HCT116 (cell line): ENCODE measurements around the gene NINJ2. TPM values are rescaled to one million over a fixed set of nuclear protein-coding genes. Genes with fewer than 3 reads are reported as not detected.
A peak's percentile ranks its signal among the peaks of the same experiment; 100 is the strongest.

Experiments
- ATAC-seq: fragments of 200-7000 bp; cut with Tn5 transposase; 2 replicates; pipeline ENCODE4 v1.9.1; 2020; ENCODE audit warnings: mild to moderate bottlenecking, moderate library complexity
- BruUV-seq: library from RNA; stranded (reverse); fragments of 400-500 nt; replicated peaks from 2 replicates; lab custom pipeline; 2021; lab: Mats Ljungman, UMichigan
- CTCF ChIA-PET: fragments of 300-600 bp; sonication (Branson Sonifier 250); formaldehyde crosslinking; loops from one replicate; lab custom pipeline; 2021; ENCODE audit warnings: antibody characterized with exemption; lab: Charles Lee
- POLR2A ChIA-PET: fragments of 300-600, 350-600 bp; sonication (Branson Sonifier 250); formaldehyde crosslinking; loops from one replicate; lab custom pipeline; 2021; ENCODE audit warnings: antibody characterized with exemption; lab: Charles Lee
- RAD21 ChIA-PET, 2 experiments: fragments of 300-600 bp; sonication (Branson Sonifier 250); formaldehyde crosslinking; loops; one replicate each; lab custom pipeline; 2023; ENCODE audit warnings: low total read pairs in 2 of 2; ENCODE audit not compliant: uncharacterized antibody in 2 of 2, unreplicated experiment in 2 of 2, low non-redundant PET in 1 of 2; lab: Charles Lee
- DNase-seq: peaks from one replicate; pipeline ENCODE4 v3.0.0-alpha.2; 2010; ENCODE audit warnings: low read depth, low spot score
- H2AFZ ChIP-seq: fragments of 200-600 bp; shearing (Covaris generic), sonication (generic); 2 replicates; pipeline ENCODE4 v1.6.1; 2017; ENCODE audit warnings: low read depth, mixed run types, mixed read lengths, antibody characterized with exemption, low read length; ENCODE audit not compliant: poor library complexity, severe bottlenecking
- H3K27ac ChIP-seq: 2 replicates; pipeline ENCODE4 v1.5.1; 2012; ENCODE audit warnings: low read depth, low read length
- H3K27me3 ChIP-seq: fragments of 200-600 bp; sonication (generic); 2 replicates; pipeline ENCODE4 v1.6.1; 2016; ENCODE audit warnings: mixed run types, low read length, mixed read lengths; ENCODE audit not compliant: insufficient read depth
- H3K36me3 ChIP-seq, 2 experiments: fragments of 200-500 bp in 1 of 2; fragments of 200-600 bp in 1 of 2; sonication (Bioruptor generic) in 1 of 2; sonication (generic) in 1 of 2; 2 replicates each; pipeline versions ENCODE4 v1.5.1 to v1.6.1; 2014 to 2016; ENCODE audit warnings: low read length in 2 of 2, inconsistent platforms in 1 of 2, mixed read lengths in 1 of 2, mixed run types in 1 of 2; ENCODE audit not compliant: insufficient read depth in 2 of 2, control insufficient read depth in 1 of 2
- H3K4me1 ChIP-seq, 2 experiments: fragments of 200-600 bp in 1 of 2; sonication (generic) in 1 of 2; 2 replicates each; pipeline versions ENCODE4 v1.5.1 to v1.6.1; 2012 to 2017; ENCODE audit warnings: low read length in 2 of 2, inconsistent platforms in 1 of 2, mild to moderate bottlenecking in 1 of 2, mixed read lengths in 1 of 2, mixed run types in 1 of 2, moderate library complexity in 1 of 2; ENCODE audit not compliant: insufficient read depth in 2 of 2, control insufficient read depth in 1 of 2
- H3K4me2 ChIP-seq: fragments of 200-600 bp; sonication (generic); 2 replicates; pipeline ENCODE4 v1.6.1; 2017; ENCODE audit warnings: mixed run types, low read length, mixed read lengths
- H3K4me3 ChIP-seq, 2 experiments: fragments of 200-600 bp in 1 of 2; sonication (generic) in 1 of 2; replicated peaks in 1 of 2; 2 replicates each; pipeline ENCODE4 v1.5.1; 2011 to 2016; ENCODE audit warnings: low read length in 2 of 2, control low read depth in 1 of 2, low read depth in 1 of 2, mild to moderate bottlenecking in 1 of 2, mixed read lengths in 1 of 2, mixed run types in 1 of 2
- H3K79me2 ChIP-seq: fragments of 200-600 bp; sonication (generic); 2 replicates; pipeline ENCODE4 v1.6.1; 2017; ENCODE audit warnings: mild to moderate bottlenecking, mixed run types, low read length, moderate library complexity, mixed read lengths; ENCODE audit not compliant: insufficient read depth
- H3K9ac ChIP-seq: fragments of 200-600 bp; sonication (generic); 2 replicates; pipeline ENCODE4 v1.6.1; 2016; ENCODE audit warnings: low read length, mixed read lengths
- H3K9me2 ChIP-seq: fragments of 200-600 bp; sonication (generic), shearing (Covaris generic); 2 replicates; pipeline ENCODE4 v1.6.1; 2017; ENCODE audit warnings: mixed run types, mild to moderate bottlenecking, moderate library complexity; ENCODE audit not compliant: insufficient read depth
- H3K9me3 ChIP-seq, 2 experiments: fragments of 200-500 bp in 1 of 2; fragments of 200-600 bp in 1 of 2; sonication (Bioruptor generic) in 1 of 2; sonication (generic) in 1 of 2; 2 replicates each; pipeline ENCODE4 v1.6.1; 2014 to 2017; ENCODE audit warnings: low read length in 2 of 2, mixed read lengths in 2 of 2, inconsistent platforms in 1 of 2, low read depth in 1 of 2, mild to moderate bottlenecking in 1 of 2, mixed run types in 1 of 2, moderate library complexity in 1 of 2; ENCODE audit not compliant: control insufficient read depth in 1 of 2, insufficient read depth in 1 of 2
- H4K20me1 ChIP-seq: fragments of 200-600 bp; sonication (generic), shearing (Covaris generic); 2 replicates; pipeline ENCODE4 v1.6.1; 2017; ENCODE audit warnings: mixed run types, mild to moderate bottlenecking, moderate library complexity; ENCODE audit not compliant: insufficient read depth
- EZH2 ChIP-seq: fragments of 200-600 bp; sonication (generic); IDR thresholded peaks from 2 replicates; pipeline ENCODE4 v1.6.1; 2017; ENCODE audit warnings: antibody characterized with exemption, mixed run types
- FOSL1 ChIP-seq: IDR thresholded peaks from 2 replicates; pipeline ENCODE4 v1.6.1; 2012; ENCODE audit warnings: low read depth
- JUND ChIP-seq: IDR thresholded peaks from 2 replicates; pipeline ENCODE4 v1.6.1; 2012
- POLR2AphosphoS5 ChIP-seq: IDR thresholded peaks from 2 replicates; pipeline ENCODE4 v1.6.1; 2011; ENCODE audit warnings: mild to moderate bottlenecking, low read depth, low read length, moderate library complexity
- ZFX ChIP-seq: fragments of 450-650 bp; IDR thresholded peaks from 2 replicates; pipeline ENCODE4 v1.6.1; 2017
- intact Hi-C: fragments of 100-400 bp; cut with micrococcal nuclease; formaldehyde crosslinking; loops from 2 replicates; pipeline ENCODE4 v1.10.0; 2022
- total RNA-seq: library from RNA; stranded (reverse); gene quantifications from one replicate; pipeline ENCODE4 v1.2.1, GENCODE V29; 2021; ENCODE audit not compliant: unreplicated experiment
- TF ChIP-seq, protein P1 (sequence below), 3 experiments: fragments of 200-600 bp in 1 of 3; sonication (generic) in 1 of 3; IDR thresholded peaks in 2 of 3; conservative IDR thresholded peaks in 1 of 3; 2 replicates each; pipeline ENCODE4 v1.5.1; 2012 to 2017; ENCODE audit warnings: low read depth in 2 of 3, low read length in 2 of 3, antibody characterized with exemption in 1 of 3, borderline replicate concordance in 1 of 3, control low read depth in 1 of 3, mild to moderate bottlenecking in 1 of 3, mixed read lengths in 1 of 3, mixed run types in 1 of 3, moderate library complexity in 1 of 3; ENCODE audit not compliant: insufficient read depth in 1 of 3

The NINJ2 gene
- total RNA-seq, 1 experiment from 2014 or later, result not detected

DNA sequence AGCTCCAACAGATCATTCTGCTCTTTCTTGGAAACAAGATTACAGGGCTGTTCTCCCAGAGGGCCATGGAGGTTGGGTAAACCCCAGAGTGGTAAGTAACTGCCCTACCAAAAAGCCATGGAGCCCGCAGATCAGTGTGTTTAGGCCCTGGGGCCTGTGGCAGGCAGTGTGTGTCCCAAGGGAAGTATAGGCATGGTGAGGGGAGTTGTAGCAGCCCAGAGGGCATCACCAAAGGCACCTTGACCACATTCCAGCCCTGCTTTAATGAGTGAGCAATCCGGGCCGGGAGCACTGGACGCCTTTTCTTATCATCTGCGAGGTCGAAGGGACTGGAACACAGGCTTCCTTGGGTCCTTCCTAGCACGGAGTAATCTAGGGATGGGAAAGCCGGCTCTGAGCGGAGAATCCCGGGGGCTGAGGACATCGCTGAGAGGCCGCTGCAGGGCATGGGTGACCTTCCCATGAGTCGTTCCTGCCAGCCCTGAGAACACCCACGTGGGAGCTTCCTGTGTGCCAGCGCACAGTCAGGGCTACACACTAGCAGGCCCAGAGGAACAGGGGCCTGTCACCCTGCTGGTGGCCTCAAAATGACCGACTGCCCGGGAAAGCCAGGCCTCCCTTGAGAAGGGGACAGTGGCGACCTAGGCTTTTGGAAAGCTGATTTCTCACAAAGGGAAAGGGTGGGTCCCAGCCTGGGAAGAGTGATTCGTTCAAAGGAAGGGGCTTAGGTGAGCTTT, 91.3 kb downstream of the NINJ2 start:
- Histone ChIP-seq H3K4me2 (peak overlapping the region; percentile 100), H3K9ac (peak overlapping the region; percentile 92), H3K9me2 (no peaks in the 10 kb centered on the region), H3K36me3 (no peaks in the 10 kb centered on the region), H3K27me3 (no peaks in the 10 kb centered on the region), H3K4me3 (peak overlapping the region; percentile 58 to 81), H2AFZ (no peak overlapping the region), H3K79me2 (no peaks in the 10 kb centered on the region), H3K4me1 (peaks cover 33 to 72% of the 10 kb centered on the region in 2 experiments), H3K9me3 (no peaks in the 10 kb centered on the region), H4K20me1 (no peaks in the 10 kb centered on the region), H3K27ac (peak overlapping the region; percentile 93)
- ATAC-seq (peak; percentile 1; the same call in 1 of the 2 replicates), DNase-seq (peak; percentile 19)
- TF ChIP-seq ZFX (peak; percentile 46), EZH2 (no peak), JUND (no peak), POLR2AphosphoS5 (0 out of 2 replicates have a peak, but pooled peaks have one; percentile 30), FOSL1 (no peak)
- TF ChIP-seq, protein P1, sequence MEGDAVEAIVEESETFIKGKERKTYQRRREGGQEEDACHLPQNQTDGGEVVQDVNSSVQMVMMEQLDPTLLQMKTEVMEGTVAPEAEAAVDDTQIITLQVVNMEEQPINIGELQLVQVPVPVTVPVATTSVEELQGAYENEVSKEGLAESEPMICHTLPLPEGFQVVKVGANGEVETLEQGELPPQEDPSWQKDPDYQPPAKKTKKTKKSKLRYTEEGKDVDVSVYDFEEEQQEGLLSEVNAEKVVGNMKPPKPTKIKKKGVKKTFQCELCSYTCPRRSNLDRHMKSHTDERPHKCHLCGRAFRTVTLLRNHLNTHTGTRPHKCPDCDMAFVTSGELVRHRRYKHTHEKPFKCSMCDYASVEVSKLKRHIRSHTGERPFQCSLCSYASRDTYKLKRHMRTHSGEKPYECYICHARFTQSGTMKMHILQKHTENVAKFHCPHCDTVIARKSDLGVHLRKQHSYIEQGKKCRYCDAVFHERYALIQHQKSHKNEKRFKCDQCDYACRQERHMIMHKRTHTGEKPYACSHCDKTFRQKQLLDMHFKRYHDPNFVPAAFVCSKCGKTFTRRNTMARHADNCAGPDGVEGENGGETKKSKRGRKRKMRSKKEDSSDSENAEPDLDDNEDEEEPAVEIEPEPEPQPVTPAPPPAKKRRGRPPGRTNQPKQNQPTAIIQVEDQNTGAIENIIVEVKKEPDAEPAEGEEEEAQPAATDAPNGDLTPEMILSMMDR (IDR thresholded peaks at IDR 0.05 in 2 of 3, conservative IDR thresholded peaks at IDR 0.05 in 1 of 3; ENCODE audit: borderline replicate concordance in 1 of 3, insufficient read depth in 1 of 3, low read depth in 2 of 3, low read length in 2 of 3), result no peak
- POLR2A ChIA-PET, result interaction anchor here (1.5 to 4.0 kb wide), 2 partner anchors 179 to 377 kb away, joined by 5 to 23 read pairs; partner anchors contain the start of genes RAD52 and WNK1
- RAD21 ChIA-PET, result interaction anchor here (0.8 to 1.5 kb wide), 2 partner anchors 179 to 521 kb away, joined by 3 read pairs; no protein-coding TSS in a partner anchor
- CTCF ChIA-PET, result interaction anchor here (1.5 to 3.8 kb wide), 7 partner anchors 179 to 1011 kb away, joined by 5 to 41 read pairs (median 19); partner anchors contain the start of genes RAD52 and WNK1
- no TSS peak for BruUV-seq
- intact Hi-C loops, result loop anchor here (2.0 to 5.0 kb wide), 5 partner anchors 243 to 1033 kb away; no protein-coding TSS in a partner anchor
